ENCODE measurements around the gene AMT. TPM values are rescaled to one million over a fixed set of nuclear protein-coding genes. Genes with fewer than 3 reads are reported as not detected.

AMT gene
- total RNA-seq, 1 donor from 2014 or later, result 20.7 TPM

- no peak for DNase-seq (ENCODE audit: low spot score)
Observed at GRCh38 chr3:49389297-49389696, 33.0 kb downstream of the AMT start.

- DNase-seq (ENCODE audit: low spot score), result no peak
Observed at GRCh38 chr3:49388289-49388820, 33.9 kb downstream of the AMT start.

GRCh38 chr3:49387721-49388120, 34.6 kb downstream of the AMT start:
- no peak for DNase-seq (ENCODE audit: low spot score)

GRCh38 chr3:49386056-49386756, 36.1 kb downstream of the AMT start:
- no peak for DNase-seq (ENCODE audit: low spot score)

GRCh38 chr3:49385617-49386016, 36.7 kb downstream of the AMT start:
- DNase-seq (ENCODE audit: low spot score), result no peak

- no peak for DNase-seq (ENCODE audit: low spot score)
Observed at GRCh38 chr3:49383387-49383786, 38.9 kb downstream of the AMT start.

- DNase-seq (ENCODE audit: low spot score), result peak; percentile 14
Observed at GRCh38 chr3:49378249-49378895, 43.9 kb downstream of the AMT start.

GRCh38 chr3:49377483-49377882, 44.8 kb downstream of the AMT start:
- no peak for DNase-seq (ENCODE audit: low spot score)

GRCh38 chr3:49371946-49372345, 50.3 kb downstream of the AMT start:
- DNase-seq (ENCODE audit: low spot score), result no peak

- no peak for DNase-seq (ENCODE audit: low spot score)
Observed at GRCh38 chr3:49370585-49371290, 51.5 kb downstream of the AMT start.

Other genes starting within 250 kb of the AMT start
- 5.0 TPM for gene C3orf62, start 145.2 kb downstream of the AMT start, total RNA-seq
- 60.5 TPM for gene USP4, start 82.4 kb downstream of the AMT start, total RNA-seq
- gene GPX1, start 64.1 kb downstream of the AMT start, total RNA-seq, result 296 TPM
- 386 TPM for gene RHOA, start 10.5 kb downstream of the AMT start, total RNA-seq
- gene TCTA, start 10.1 kb downstream of the AMT start, total RNA-seq, result 57.6 TPM
- gene NICN1, start 6.9 kb upstream of the AMT start, total RNA-seq, result 27.8 TPM
- 139 TPM for gene DAG1, start 47.8 kb upstream of the AMT start, total RNA-seq
- 0.81 TPM for gene BSN, start 132.0 kb upstream of the AMT start, total RNA-seq

Data from mucosa of gallbladder (tissue), 1 donor.